GM23338 (cell line): Measurements from ENCODE around the gene KDM4F. TPM values are rescaled to one million over a fixed set of nuclear protein-coding genes. Genes with fewer than 3 reads are reported as not detected.
A peak's percentile ranks its signal among the peaks of the same experiment; 100 is the strongest.

Experiments used
- ATAC-seq: fragments of 200-7000 bp; cut with Tn5 transposase; 3 replicates; pipeline ENCODE4 v1.9.1; 2020
- DNase-seq: peaks from one replicate; pipeline ENCODE4 v3.0.0-alpha.2; 2015; ENCODE audit warnings: low spot score
- H2AFZ ChIP-seq: fragments of 200-600 bp; sonication (generic); 2 replicates; pipeline ENCODE4 v1.8.0; 2016; ENCODE audit warnings: antibody characterized with exemption, mild to moderate bottlenecking, moderate library complexity
- H3F3A ChIP-seq: fragments of 200-600 bp; sonication (generic); replicated peaks from 2 replicates; pipeline ENCODE4 v1.8.0; 2017; ENCODE audit warnings: antibody characterized with exemption, mixed run types, low read depth
- H3K27ac ChIP-seq: fragments of 200-600 bp; sonication (generic); 2 replicates; pipeline ENCODE4 v1.6.1; 2016; ENCODE audit warnings: low read depth
- H3K27me3 ChIP-seq: fragments of 200-600 bp; sonication (generic); 2 replicates; pipeline ENCODE4 v1.8.0; 2016; ENCODE audit warnings: mild to moderate bottlenecking, mixed run types, moderate library complexity; ENCODE audit not compliant: insufficient read depth
- H3K36me3 ChIP-seq: fragments of 200-600 bp; sonication (generic); 2 replicates; pipeline ENCODE4 v1.8.0; 2016; ENCODE audit warnings: mild to moderate bottlenecking; ENCODE audit not compliant: insufficient read depth
- H3K4me1 ChIP-seq: fragments of 200-600 bp; sonication (generic); 2 replicates; pipeline ENCODE4 v1.8.0; 2016; ENCODE audit warnings: mild to moderate bottlenecking, moderate library complexity; ENCODE audit not compliant: insufficient read depth
- H3K4me2 ChIP-seq: fragments of 200-600 bp; sonication (generic); 2 replicates; pipeline ENCODE4 v1.7.1; 2017; ENCODE audit warnings: mixed run types
- H3K4me3 ChIP-seq: fragments of 200-600 bp; sonication (generic); 2 replicates; pipeline ENCODE4 v1.6.1; 2016; ENCODE audit warnings: mixed run types
- H3K79me2 ChIP-seq: fragments of 200-600 bp; sonication (generic); replicated peaks from 2 replicates; pipeline ENCODE4 v1.8.0; 2017; ENCODE audit warnings: mild to moderate bottlenecking; ENCODE audit not compliant: insufficient read depth
- H3K9me2 ChIP-seq: fragments of 200-600 bp; sonication (generic); 2 replicates; pipeline ENCODE4 v1.8.0; 2017; ENCODE audit not compliant: insufficient read depth
- H4K20me1 ChIP-seq: fragments of 200-600 bp; sonication (generic); replicated peaks from 2 replicates; pipeline ENCODE4 v1.8.0; 2017; ENCODE audit warnings: mild to moderate bottlenecking; ENCODE audit not compliant: insufficient read depth
- H3K27ac Mint-ChIP-seq: 2 replicates; pipeline ENCODE4 v1.8.0; 2020; ENCODE audit warnings: inconsistent platforms, mild to moderate bottlenecking, moderate library complexity, mixed read lengths
- H3K27me3 Mint-ChIP-seq: 3 replicates; pipeline ENCODE4 v1.8.0; 2022; ENCODE audit warnings: low read depth, mild to moderate bottlenecking, moderate library complexity, mixed read lengths, inconsistent platforms; ENCODE audit not compliant: insufficient read depth, poor library complexity
- H3K36me3 Mint-ChIP-seq: 3 replicates; pipeline ENCODE4 v1.8.0; 2021; ENCODE audit warnings: low read depth, mild to moderate bottlenecking, inconsistent platforms, moderate library complexity, mixed read lengths
- H3K4me1 Mint-ChIP-seq: 3 replicates; pipeline ENCODE4 v1.8.0; 2020; ENCODE audit warnings: mild to moderate bottlenecking, inconsistent platforms, mixed read lengths
- H3K4me3 Mint-ChIP-seq: 3 replicates; pipeline ENCODE4 v1.8.0; 2021; ENCODE audit warnings: moderate library complexity, mild to moderate bottlenecking, inconsistent platforms, mixed read lengths
- H3K9me3 Mint-ChIP-seq: 3 replicates; pipeline ENCODE4 v1.8.0; 2020; ENCODE audit warnings: moderate library complexity, mild to moderate bottlenecking, inconsistent platforms, mixed read lengths
- polyA plus RNA-seq: library from polyadenylated mRNA; unstranded; fragments of >200 nt; fragmentation: Nextera tagmentation; extraction: Ambion mirVana; gene quantifications from 2 replicates; pipeline ENCODE4 v1.2.1, GENCODE V29; 2016
- total RNA-seq: library from RNA; depleted of rRNA; stranded (reverse); fragments of >200 nt; shearing (Covaris generic); gene quantifications from 2 replicates; pipeline ENCODE4 v1.2.3, GENCODE V29; 2014
- TF ChIP-seq, protein P1 (sequence below), 2 experiments: fragments of 200-600 bp in 1 of 2; sonication (generic) in 1 of 2; conservative IDR thresholded peaks; 2 replicates each; pipeline versions ENCODE4 v1.5.1 to v1.6.1; 2016 to 2017; ENCODE audit warnings: antibody characterized with exemption in 2 of 2, low read depth in 2 of 2, mild to moderate bottlenecking in 2 of 2, moderate library complexity in 1 of 2
- TF ChIP-seq, protein P2 (sequence below): fragments of 250-450 bp; sonication (Bioruptor Pico); IDR thresholded peaks from 2 replicates; pipeline ENCODE4 v1.5.0; 2020; ENCODE audit warnings: mild to moderate bottlenecking, moderate library complexity

Gene KDM4F
- total and polyA plus RNA-seq, 2 experiments from 2014 or later = not detected

DNA sequence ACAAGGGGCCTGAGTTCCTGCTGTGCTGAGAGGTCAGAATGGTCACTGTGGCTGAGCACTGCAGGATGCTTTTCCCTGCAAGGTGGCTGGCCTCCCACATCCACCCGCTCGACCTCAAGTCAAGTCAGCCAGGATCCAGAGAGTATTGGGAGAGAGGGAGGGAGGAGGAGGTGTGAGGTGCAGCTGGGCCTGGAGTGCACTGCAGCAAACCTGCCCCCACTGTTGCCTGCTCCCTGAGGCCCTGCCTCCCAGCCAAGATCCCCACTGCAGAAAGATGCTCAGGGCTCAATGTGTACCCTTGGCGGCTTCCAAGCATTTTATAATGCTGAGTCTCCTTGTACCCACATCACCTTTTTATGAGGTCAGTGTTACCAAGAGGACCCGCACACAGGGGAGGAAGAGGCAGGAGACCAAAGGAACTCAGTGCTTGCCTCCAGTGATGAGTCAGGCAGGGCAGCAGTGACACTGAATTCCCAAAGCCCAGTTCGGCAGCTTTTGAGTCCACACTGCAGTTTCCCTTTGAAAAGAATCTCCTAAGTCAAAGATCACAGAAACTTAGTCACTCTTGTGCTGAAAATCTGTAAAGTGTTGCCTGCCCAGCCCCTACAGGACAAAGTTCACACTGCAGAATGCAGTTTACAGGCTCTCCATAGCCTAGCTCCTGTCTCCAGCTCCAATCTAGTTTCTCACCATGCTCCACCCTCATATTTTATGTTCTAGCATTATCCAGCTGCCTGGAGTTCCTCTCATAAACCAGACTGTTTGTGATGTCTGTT is 43.5 kb downstream of the KDM4F start:
- H3K27ac ChIP-seq = no peak overlapping the region
- peak; percentile 8; the same call in 2 of the 3 replicates for ATAC-seq

More for the DNA sequence above, 43.5 kb downstream of the KDM4F start:
- peaks cover 20% of the 10 kb centered on the region for H3K27me3 Mint-ChIP-seq
- TF ChIP-seq, protein P1, sequence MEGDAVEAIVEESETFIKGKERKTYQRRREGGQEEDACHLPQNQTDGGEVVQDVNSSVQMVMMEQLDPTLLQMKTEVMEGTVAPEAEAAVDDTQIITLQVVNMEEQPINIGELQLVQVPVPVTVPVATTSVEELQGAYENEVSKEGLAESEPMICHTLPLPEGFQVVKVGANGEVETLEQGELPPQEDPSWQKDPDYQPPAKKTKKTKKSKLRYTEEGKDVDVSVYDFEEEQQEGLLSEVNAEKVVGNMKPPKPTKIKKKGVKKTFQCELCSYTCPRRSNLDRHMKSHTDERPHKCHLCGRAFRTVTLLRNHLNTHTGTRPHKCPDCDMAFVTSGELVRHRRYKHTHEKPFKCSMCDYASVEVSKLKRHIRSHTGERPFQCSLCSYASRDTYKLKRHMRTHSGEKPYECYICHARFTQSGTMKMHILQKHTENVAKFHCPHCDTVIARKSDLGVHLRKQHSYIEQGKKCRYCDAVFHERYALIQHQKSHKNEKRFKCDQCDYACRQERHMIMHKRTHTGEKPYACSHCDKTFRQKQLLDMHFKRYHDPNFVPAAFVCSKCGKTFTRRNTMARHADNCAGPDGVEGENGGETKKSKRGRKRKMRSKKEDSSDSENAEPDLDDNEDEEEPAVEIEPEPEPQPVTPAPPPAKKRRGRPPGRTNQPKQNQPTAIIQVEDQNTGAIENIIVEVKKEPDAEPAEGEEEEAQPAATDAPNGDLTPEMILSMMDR (conservative IDR thresholded peaks at IDR 0.05; ENCODE audit: low read depth in 2 of 2) = peak; percentile 40 to 54
- TF ChIP-seq, protein P2, sequence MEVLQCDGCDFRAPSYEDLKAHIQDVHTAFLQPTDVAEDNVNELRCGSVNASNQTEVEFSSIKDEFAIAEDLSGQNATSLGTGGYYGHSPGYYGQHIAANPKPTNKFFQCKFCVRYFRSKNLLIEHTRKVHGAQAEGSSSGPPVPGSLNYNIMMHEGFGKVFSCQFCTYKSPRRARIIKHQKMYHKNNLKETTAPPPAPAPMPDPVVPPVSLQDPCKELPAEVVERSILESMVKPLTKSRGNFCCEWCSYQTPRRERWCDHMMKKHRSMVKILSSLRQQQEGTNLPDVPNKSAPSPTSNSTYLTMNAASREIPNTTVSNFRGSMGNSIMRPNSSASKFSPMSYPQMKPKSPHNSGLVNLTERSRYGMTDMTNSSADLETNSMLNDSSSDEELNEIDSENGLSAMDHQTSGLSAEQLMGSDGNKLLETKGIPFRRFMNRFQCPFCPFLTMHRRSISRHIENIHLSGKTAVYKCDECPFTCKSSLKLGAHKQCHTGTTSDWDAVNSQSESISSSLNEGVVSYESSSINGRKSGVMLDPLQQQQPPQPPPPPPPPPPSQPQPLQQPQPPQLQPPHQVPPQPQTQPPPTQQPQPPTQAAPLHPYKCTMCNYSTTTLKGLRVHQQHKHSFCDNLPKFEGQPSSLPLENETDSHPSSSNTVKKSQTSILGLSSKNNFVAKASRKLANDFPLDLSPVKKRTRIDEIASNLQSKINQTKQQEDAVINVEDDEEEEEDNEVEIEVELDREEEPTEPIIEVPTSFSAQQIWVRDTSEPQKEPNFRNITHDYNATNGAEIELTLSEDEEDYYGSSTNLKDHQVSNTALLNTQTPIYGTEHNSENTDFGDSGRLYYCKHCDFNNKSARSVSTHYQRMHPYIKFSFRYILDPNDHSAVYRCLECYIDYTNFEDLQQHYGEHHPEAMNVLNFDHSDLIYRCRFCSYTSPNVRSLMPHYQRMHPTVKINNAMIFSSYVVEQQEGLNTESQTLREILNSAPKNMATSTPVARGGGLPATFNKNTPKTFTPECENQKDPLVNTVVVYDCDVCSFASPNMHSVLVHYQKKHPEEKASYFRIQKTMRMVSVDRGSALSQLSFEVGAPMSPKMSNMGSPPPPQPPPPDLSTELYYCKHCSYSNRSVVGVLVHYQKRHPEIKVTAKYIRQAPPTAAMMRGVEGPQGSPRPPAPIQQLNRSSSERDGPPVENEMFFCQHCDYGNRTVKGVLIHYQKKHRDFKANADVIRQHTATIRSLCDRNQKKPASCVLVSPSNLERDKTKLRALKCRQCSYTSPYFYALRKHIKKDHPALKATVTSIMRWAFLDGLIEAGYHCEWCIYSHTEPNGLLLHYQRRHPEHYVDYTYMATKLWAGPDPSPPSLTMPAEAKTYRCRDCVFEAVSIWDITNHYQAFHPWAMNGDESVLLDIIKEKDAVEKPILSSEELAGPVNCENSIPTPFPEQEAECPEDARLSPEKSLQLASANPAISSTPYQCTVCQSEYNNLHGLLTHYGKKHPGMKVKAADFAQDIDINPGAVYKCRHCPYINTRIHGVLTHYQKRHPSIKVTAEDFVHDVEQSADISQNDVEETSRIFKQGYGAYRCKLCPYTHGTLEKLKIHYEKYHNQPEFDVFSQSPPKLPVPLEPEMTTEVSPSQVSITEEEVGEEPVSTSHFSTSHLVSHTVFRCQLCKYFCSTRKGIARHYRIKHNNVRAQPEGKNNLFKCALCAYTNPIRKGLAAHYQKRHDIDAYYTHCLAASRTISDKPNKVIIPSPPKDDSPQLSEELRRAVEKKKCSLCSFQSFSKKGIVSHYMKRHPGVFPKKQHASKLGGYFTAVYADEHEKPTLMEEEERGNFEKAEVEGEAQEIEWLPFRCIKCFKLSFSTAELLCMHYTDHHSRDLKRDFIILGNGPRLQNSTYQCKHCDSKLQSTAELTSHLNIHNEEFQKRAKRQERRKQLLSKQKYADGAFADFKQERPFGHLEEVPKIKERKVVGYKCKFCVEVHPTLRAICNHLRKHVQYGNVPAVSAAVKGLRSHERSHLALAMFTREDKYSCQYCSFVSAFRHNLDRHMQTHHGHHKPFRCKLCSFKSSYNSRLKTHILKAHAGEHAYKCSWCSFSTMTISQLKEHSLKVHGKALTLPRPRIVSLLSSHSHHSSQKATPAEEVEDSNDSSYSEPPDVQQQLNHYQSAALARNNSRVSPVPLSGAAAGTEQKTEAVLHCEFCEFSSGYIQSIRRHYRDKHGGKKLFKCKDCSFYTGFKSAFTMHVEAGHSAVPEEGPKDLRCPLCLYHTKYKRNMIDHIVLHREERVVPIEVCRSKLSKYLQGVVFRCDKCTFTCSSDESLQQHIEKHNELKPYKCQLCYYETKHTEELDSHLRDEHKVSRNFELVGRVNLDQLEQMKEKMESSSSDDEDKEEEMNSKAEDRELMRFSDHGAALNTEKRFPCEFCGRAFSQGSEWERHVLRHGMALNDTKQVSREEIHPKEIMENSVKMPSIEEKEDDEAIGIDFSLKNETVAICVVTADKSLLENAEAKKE (CRISPR knock-in tag) = no peak
- Histone ChIP-seq H3K4me1 (peaks cover 20% of the 10 kb centered on the region), H3K4me2 (no peak overlapping the region), H4K20me1 (no peaks in the 10 kb centered on the region; the same call in 1 of the 2 replicates), H3K36me3 (no peaks in the 10 kb centered on the region), H3K27me3 (peaks cover 36% of the 10 kb centered on the region), H3K79me2 (no peaks in the 10 kb centered on the region), H3K9me2 (no peaks in the 10 kb centered on the region), H3K4me3 (no peak overlapping the region), H3F3A (peaks cover 4% of the 10 kb centered on the region; the same call in 1 of the 2 replicates), H2AFZ (no peak overlapping the region)
- peak overlapping the region; percentile 13; the same call in 1 of the 3 replicates for H3K4me3 Mint-ChIP-seq
- H3K4me1 Mint-ChIP-seq = peaks cover 39% of the 10 kb centered on the region
- no peak overlapping the region for H3K27ac Mint-ChIP-seq
- no peaks in the 10 kb centered on the region for H3K9me3 Mint-ChIP-seq
- DNase-seq = peak; percentile 57
- no peaks in the 10 kb centered on the region; the same call in 2 of the 3 replicates for H3K36me3 Mint-ChIP-seq
